GM19455 (cell line): ENCODE data around the gene BCL11B.
A peak's percentile ranks its signal among the peaks of the same experiment; 100 is the strongest.

Experiments used
- ATAC-seq: cut with Tn5 transposase; IDR thresholded peaks from one replicate; pipeline ENCODE4 v1.9.1; 2021; ENCODE audit not compliant: unreplicated experiment

The BCL11B gene

GRCh38 chr14:99271951-99272631 lies at the start of gene BCL11B:
BCL11B (minus strand) TSS chr14:99272197; CDS start chr14:99271218, 979 bp downstream.
- peak; percentile 73 for ATAC-seq

GRCh38 chr14:99321236-99321925 lies 49.4 kb upstream of the BCL11B start:
- no peak for ATAC-seq

- ATAC-seq: no peak
Observed at GRCh38 chr14:99320621-99321235, 48.7 kb upstream of the BCL11B start.

GRCh38 chr14:99320105-99320572 lies 48.1 kb upstream of the BCL11B start:
- ATAC-seq: peak; percentile 55

- no peak for ATAC-seq
Observed at GRCh38 chr14:99318959-99319295, 46.9 kb upstream of the BCL11B start.

- ATAC-seq: no peak
Observed at GRCh38 chr14:99318091-99318958, 46.3 kb upstream of the BCL11B start.

GRCh38 chr14:99317231-99318090 lies 45.5 kb upstream of the BCL11B start:
- no peak for ATAC-seq

- ATAC-seq: no peak
Observed at GRCh38 chr14:99316281-99317163, 44.5 kb upstream of the BCL11B start.

GRCh38 chr14:99315197-99315596 lies 43.2 kb upstream of the BCL11B start:
- ATAC-seq: no peak

- no peak for ATAC-seq
Observed at GRCh38 chr14:99314623-99315022, 42.6 kb upstream of the BCL11B start.

GRCh38 chr14:99313234-99313633 lies 41.2 kb upstream of the BCL11B start:
- no peak for ATAC-seq

GRCh38 chr14:99312106-99312505 lies 40.1 kb upstream of the BCL11B start:
- no peak for ATAC-seq

GRCh38 chr14:99309220-99309766 lies 37.3 kb upstream of the BCL11B start:
- ATAC-seq: no peak

- ATAC-seq: no peak
Observed at GRCh38 chr14:99304208-99304607, 32.2 kb upstream of the BCL11B start.

GRCh38 chr14:99300190-99300589 lies 28.2 kb upstream of the BCL11B start:
- ATAC-seq: no peak

- ATAC-seq: no peak
Observed at GRCh38 chr14:99296517-99296916, 24.5 kb upstream of the BCL11B start.

GRCh38 chr14:99289394-99290189 lies 17.6 kb upstream of the BCL11B start:
- no peak for ATAC-seq

GRCh38 chr14:99288948-99289347 lies 17.0 kb upstream of the BCL11B start:
- ATAC-seq: no peak
